ENCODE results near the gene ARFGAP3.

DNA sequence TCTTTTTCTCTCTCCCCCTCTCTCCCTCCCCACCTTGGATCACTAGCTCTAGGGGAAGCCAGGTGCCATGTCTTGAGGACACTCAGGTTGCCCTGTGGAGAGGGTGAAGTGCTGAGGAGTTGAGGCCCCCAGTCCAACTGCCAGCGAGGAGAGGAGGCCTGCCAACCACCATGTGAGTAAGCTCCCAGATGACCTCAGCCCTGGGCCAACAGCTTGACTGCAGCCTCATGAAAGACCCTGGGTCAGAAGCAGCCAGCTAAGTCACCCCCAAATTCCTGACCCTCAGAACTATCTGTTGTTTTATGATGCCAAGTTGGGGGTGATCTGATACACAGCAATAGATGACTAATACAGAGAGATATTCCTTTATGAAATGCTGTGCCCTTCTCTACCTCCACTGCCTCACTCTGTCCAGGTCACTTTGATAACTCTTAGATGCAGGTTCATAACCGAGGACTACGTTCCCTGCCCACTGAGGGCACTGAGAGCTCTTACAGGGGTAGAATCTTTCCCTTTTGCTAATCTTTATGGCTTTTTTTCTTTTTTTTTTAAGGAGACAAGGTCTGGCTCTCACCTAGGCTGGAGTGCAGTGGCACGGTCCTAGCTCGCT is 8.0 kb downstream of the ARFGAP3 start:
- TF ChIP-seq EZH2 (IDR thresholded peaks at IDR 0.05) (no peak), POLR2AphosphoS5 (IDR thresholded peaks at IDR 0.05; ENCODE audit: borderline replicate concordance, low read depth, low read length) (no peak)

Data from SK-N-MC (cell line).